HepG2 (cell line): Measurements from ENCODE around the gene HEATR5B. TPM values are rescaled to one million over a fixed set of nuclear protein-coding genes. Genes with fewer than 3 reads are reported as not detected.

Source experiments
- AFF4 ChIP-seq: sonication (generic); formaldehyde crosslinking; IDR thresholded peaks from 2 replicates; pipeline ENCODE4 v1.4.0; 2020; ENCODE audit warnings: missing genetic modification reagents
- ARID4A ChIP-seq: sonication (generic); formaldehyde crosslinking; IDR thresholded peaks from 2 replicates; pipeline ENCODE4 v1.5.0; 2020; ENCODE audit warnings: mild to moderate bottlenecking, missing genetic modification reagents, borderline replicate concordance
- BORCS8-MEF2B ChIP-seq: sonication (generic); formaldehyde crosslinking; IDR thresholded peaks from 2 replicates; pipeline ENCODE4 v1.8.0; 2022; ENCODE audit warnings: mild to moderate bottlenecking, missing genetic modification reagents
- FOXA3 ChIP-seq: IDR thresholded peaks from 2 replicates; pipeline ENCODE4 v1.6.1; 2016; ENCODE audit warnings: missing genetic modification reagents, missing compliant biosample characterization
- GATAD2A ChIP-seq: IDR thresholded peaks from 2 replicates; pipeline ENCODE4 v1.6.1; 2016
- KLF13 ChIP-seq: sonication (generic); formaldehyde crosslinking; IDR thresholded peaks from 2 replicates; pipeline ENCODE4 v1.4.0; 2020; ENCODE audit warnings: mild to moderate bottlenecking, missing genetic modification reagents
- RELA ChIP-seq: sonication (generic); formaldehyde crosslinking; IDR thresholded peaks from 2 replicates; pipeline ENCODE4 v1.4.0; 2020; ENCODE audit warnings: missing genetic modification reagents
- RERE ChIP-seq: IDR thresholded peaks from 2 replicates; pipeline ENCODE4 v1.6.1; 2016; ENCODE audit warnings: low read depth, missing genetic modification reagents, missing compliant biosample characterization
- SMAD9 ChIP-seq: sonication (generic); formaldehyde crosslinking; IDR thresholded peaks from 2 replicates; pipeline ENCODE4 v1.5.1; 2020; ENCODE audit warnings: mild to moderate bottlenecking, missing genetic modification reagents
- SP140L ChIP-seq: sonication (generic); formaldehyde crosslinking; IDR thresholded peaks from 2 replicates; pipeline ENCODE4 v1.4.0; 2020; ENCODE audit warnings: missing genetic modification reagents, borderline replicate concordance
- ZNF256 ChIP-seq: sonication (generic); formaldehyde crosslinking; conservative IDR thresholded peaks from 2 replicates; pipeline ENCODE4 v1.4.0; 2020; ENCODE audit warnings: missing genetic modification reagents
- ZNF451 ChIP-seq: sonication (generic); formaldehyde crosslinking; IDR thresholded peaks from 2 replicates; pipeline ENCODE4 v1.5.0; 2020; ENCODE audit warnings: mild to moderate bottlenecking, missing genetic modification reagents
- ZNF547 ChIP-seq: sonication (generic); formaldehyde crosslinking; IDR thresholded peaks from 2 replicates; pipeline ENCODE4 v1.5.1; 2020; ENCODE audit warnings: mild to moderate bottlenecking, missing genetic modification reagents
- ZNF607 ChIP-seq: sonication (generic); formaldehyde crosslinking; IDR thresholded peaks from 2 replicates; pipeline ENCODE4 v1.5.1; 2020; ENCODE audit warnings: missing genetic modification reagents, mild to moderate bottlenecking, borderline replicate concordance
- ZSCAN20 ChIP-seq: sonication (generic); formaldehyde crosslinking; IDR thresholded peaks from 2 replicates; pipeline ENCODE4 v1.4.0; 2020; ENCODE audit warnings: missing genetic modification reagents, mild to moderate bottlenecking, borderline replicate concordance
- ZSCAN31 ChIP-seq: sonication (generic); formaldehyde crosslinking; IDR thresholded peaks from 2 replicates; pipeline ENCODE4 v1.5.0; 2020; ENCODE audit warnings: low read depth, mild to moderate bottlenecking, missing genetic modification reagents
- polyA plus RNA-seq, 8 experiments: library from polyadenylated mRNA; depleted of rRNA in 3 of 8; stranded (reverse) in 7 of 8; unstranded in 1 of 8; fragments of >200 nt; fragmentation: Illumina TruSeq in 4 of 8; extraction: Trizol in 4 of 8; gene quantifications; 2 replicates each; pipeline versions ENCODE4 v1.2.1 to v1.2.3, GENCODE V29; 2011 to 2016; ENCODE audit warnings: low read depth in 4 of 8, missing spikeins in 1 of 8, mixed read lengths in 1 of 8; ENCODE audit not compliant: insufficient read depth in 1 of 8
- total RNA-seq, 5 experiments: library from RNA; depleted of rRNA; stranded (reverse); fragments of >200 nt; fragmentation: Illumina TruSeq; extraction: Trizol; gene quantifications; 2 replicates each; pipeline ENCODE4 v1.2.3, GENCODE V29; 2016; ENCODE audit warnings: low read depth in 1 of 5

Gene HEATR5B
- total and polyA plus RNA-seq, 2 of the 13 experiments (the other 11 are each of a cell fraction or from before 2014, with no cell fraction given), result 12.7 to 16.3 TPM

- TF ChIP-seq RERE (CRISPR knock-in tag) (no peak), ZSCAN20 (CRISPR knock-in tag) (peak; percentile 74; the same call in 1 of the 2 replicates), ZNF607 (CRISPR knock-in tag) (no peak), ZNF256 (CRISPR knock-in tag) (peak; percentile 68; the same call in 1 of the 2 replicates), ZNF547 (peak; percentile 86), BORCS8-MEF2B (CRISPR knock-in tag) (peak; percentile 59), AFF4 (CRISPR knock-in tag) (no peak), RELA (no peak), ZSCAN31 (CRISPR knock-in tag) (peak; percentile 81; the same call in 1 of the 2 replicates), SMAD9 (CRISPR knock-in tag) (no peak), GATAD2A (CRISPR knock-in tag) (no peak), KLF13 (CRISPR knock-in tag) (no peak), SP140L (CRISPR knock-in tag) (no peak), ARID4A (peak; percentile 92), ZNF451 (peak; percentile 68), FOXA3 (peak; percentile 19)
Measured at GRCh38 chr2:36966370-36967235, 117.6 kb downstream of the HEATR5B start, which contains the start of gene STRN (continued).
